GM12878 (cell line): ENCODE data around the gene SF3A1. TPM values are rescaled to one million over a fixed set of nuclear protein-coding genes. Genes with fewer than 3 reads are reported as not detected.

Experiments used
- BACH1 ChIP-seq: fragments of 450-650 bp; IDR thresholded peaks from 2 replicates; pipeline ENCODE4 v1.6.1; 2017; ENCODE audit warnings: mild to moderate bottlenecking, borderline replicate concordance
- BMI1 ChIP-seq: fragments of 450-650 bp; IDR thresholded peaks from 2 replicates; pipeline ENCODE4 v1.6.1; 2016; ENCODE audit warnings: mild to moderate bottlenecking, moderate library complexity, borderline replicate concordance
- CBX3 ChIP-seq: fragments of 200-600 bp; sonication (generic); IDR thresholded peaks from 2 replicates; pipeline ENCODE4 v1.6.1; 2016; ENCODE audit warnings: low read depth, borderline replicate concordance
- CEBPZ ChIP-seq: fragments of 150-350 bp; IDR thresholded peaks from 2 replicates; pipeline ENCODE4 v1.6.1; 2016; ENCODE audit warnings: low read depth, low read length
- CHD4 ChIP-seq: fragments of 200-600 bp; sonication (generic); IDR thresholded peaks from 2 replicates; pipeline ENCODE4 v1.6.1; 2016; ENCODE audit warnings: mild to moderate bottlenecking
- DPF2 ChIP-seq: fragments of 450-650 bp; IDR thresholded peaks from 2 replicates; pipeline ENCODE4 v1.6.1; 2017; ENCODE audit warnings: mild to moderate bottlenecking
- HDGF ChIP-seq: fragments of 450-650 bp; IDR thresholded peaks from 2 replicates; pipeline ENCODE4 v1.6.1; 2016; ENCODE audit warnings: antibody characterized with exemption
- IRF4 ChIP-seq: IDR thresholded peaks from 2 replicates; pipeline ENCODE4 v1.6.1; 2011; ENCODE audit warnings: low read depth, low read length
- MTA3 ChIP-seq: IDR thresholded peaks from 2 replicates; pipeline ENCODE4 v1.6.1; 2012; ENCODE audit warnings: low read length, inconsistent platforms, borderline replicate concordance
- NFXL1 ChIP-seq: fragments of 450-650 bp; IDR thresholded peaks from 2 replicates; pipeline ENCODE4 v1.6.1; 2017; ENCODE audit warnings: antibody characterized with exemption, mild to moderate bottlenecking, borderline replicate concordance
- PAX8 ChIP-seq: fragments of 450-650 bp; IDR thresholded peaks from 2 replicates; pipeline ENCODE4 v1.6.1; 2017; ENCODE audit warnings: mild to moderate bottlenecking, moderate library complexity
- POU2F2 ChIP-seq: IDR thresholded peaks from 3 replicates; pipeline ENCODE4 v1.6.1; 2011; ENCODE audit warnings: low read depth, mild to moderate bottlenecking, low read length, borderline replicate concordance
- SIX5 ChIP-seq: IDR thresholded peaks from 2 replicates; pipeline ENCODE4 v1.6.1; 2011; ENCODE audit warnings: mild to moderate bottlenecking, low read depth, low read length, moderate library complexity; ENCODE audit not compliant: severe bottlenecking
- STAT1 ChIP-seq: fragments of 450-650 bp; conservative IDR thresholded peaks from 2 replicates; pipeline ENCODE4 v1.6.1; 2014; ENCODE audit warnings: antibody characterized with exemption, mild to moderate bottlenecking
- TBL1XR1 ChIP-seq: IDR thresholded peaks from 2 replicates; pipeline ENCODE4 v1.6.1; 2012; ENCODE audit warnings: low read depth, low read length, improper control_type of control experiment
- TCF3 ChIP-seq: IDR thresholded peaks from 2 replicates; pipeline ENCODE4 v1.6.1; 2012; ENCODE audit warnings: low read depth, mild to moderate bottlenecking, low read length, borderline replicate concordance; ENCODE audit not compliant: insufficient read depth
- YBX1 ChIP-seq: fragments of 450-650 bp; IDR thresholded peaks from 2 replicates; pipeline ENCODE4 v1.6.1; 2016; ENCODE audit warnings: antibody characterized with exemption
- YY1 ChIP-seq: IDR thresholded peaks from 2 replicates; pipeline ENCODE4 v1.6.1; 2011; ENCODE audit warnings: low read depth, mild to moderate bottlenecking, low read length
- ZNF274 ChIP-seq: IDR thresholded peaks from one replicate; pipeline ENCODE4 v1.8.0; 2011; ENCODE audit not compliant: insufficient read length, insufficient read depth
- ZZZ3 ChIP-seq: IDR thresholded peaks from 2 replicates; pipeline ENCODE4 v1.6.1; 2011; ENCODE audit warnings: low read depth; ENCODE audit not compliant: control insufficient read depth, insufficient read length
- polyA plus RNA-seq, 11 experiments: library from polyadenylated mRNA; depleted of rRNA in 4 of 11; unstranded in 6 of 11; stranded (reverse) in 5 of 11; fragments of >200 nt; fragmentation: Nextera tagmentation in 4 of 11; fragmentation: Illumina TruSeq in 1 of 11; extraction: Ambion mirVana in 4 of 11; extraction: Trizol in 1 of 11; gene quantifications; 1 replicate in 1 of 11; 2 replicates in 10 of 11; pipeline versions ENCODE4 v1.2.1 to v1.2.3, GENCODE V29; 2011 to 2016; ENCODE audit warnings: inconsistent platforms in 2 of 11, missing spikeins in 2 of 11, low read depth in 1 of 11
- total RNA-seq, 4 experiments: library from RNA; depleted of rRNA in 3 of 4; stranded (reverse); fragments of >200 nt in 3 of 4; fragmentation: Illumina TruSeq in 1 of 4; extraction: Trizol in 1 of 4; gene quantifications; 2 replicates each; pipeline versions ENCODE4 v1.2.1 to v1.2.3, GENCODE V29; 2013 to 2021
- TF ChIP-seq, protein P1 (sequence below): IDR thresholded peaks from 2 replicates; pipeline ENCODE4 v1.6.1; 2012; ENCODE audit warnings: low read depth, low read length, improper control_type of control experiment
- TF ChIP-seq, protein P2 (sequence below): fragments of 450-650 bp; IDR thresholded peaks from 2 replicates; pipeline ENCODE4 v1.6.1; 2017; ENCODE audit warnings: mild to moderate bottlenecking, moderate library complexity

Gene SF3A1
- total and polyA plus RNA-seq, 10 of the 15 experiments (the other 5 are each of a cell fraction or from before 2014, with no cell fraction given) = 10.4 to 239 (median 46.0) TPM

GRCh38 chr22:30326706-30327362, 29.9 kb downstream of the SF3A1 start, which contains the start of gene TBC1D10A (continued):
- peak; percentile 52; the same call in 1 of the 2 replicates for TF ChIP-seq YY1
- no peak for TF ChIP-seq ZZZ3
- peak; percentile 55; the same call in 1 of the 2 replicates for TF ChIP-seq HDGF
- TF ChIP-seq TCF3 = no peak
- TF ChIP-seq STAT1 = no peak
- TF ChIP-seq CBX3 = no peak
- TF ChIP-seq IRF4 = no peak
- TF ChIP-seq PAX8 = no peak
- no peak for TF ChIP-seq MTA3
- no peak for TF ChIP-seq TBL1XR1
- TF ChIP-seq BACH1 = peak; percentile 29; the same call in 1 of the 2 replicates
- TF ChIP-seq YBX1 = no peak
- TF ChIP-seq CHD4 = no peak
- no peak for TF ChIP-seq DPF2
- TF ChIP-seq NFXL1 = no peak
- TF ChIP-seq SIX5 = no peak
- TF ChIP-seq POU2F2 = no peak
- TF ChIP-seq, protein P1, sequence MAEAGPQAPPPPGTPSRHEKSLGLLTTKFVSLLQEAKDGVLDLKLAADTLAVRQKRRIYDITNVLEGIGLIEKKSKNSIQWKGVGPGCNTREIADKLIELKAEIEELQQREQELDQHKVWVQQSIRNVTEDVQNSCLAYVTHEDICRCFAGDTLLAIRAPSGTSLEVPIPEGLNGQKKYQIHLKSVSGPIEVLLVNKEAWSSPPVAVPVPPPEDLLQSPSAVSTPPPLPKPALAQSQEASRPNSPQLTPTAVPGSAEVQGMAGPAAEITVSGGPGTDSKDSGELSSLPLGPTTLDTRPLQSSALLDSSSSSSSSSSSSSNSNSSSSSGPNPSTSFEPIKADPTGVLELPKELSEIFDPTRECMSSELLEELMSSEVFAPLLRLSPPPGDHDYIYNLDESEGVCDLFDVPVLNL = no peak
- TF ChIP-seq, protein P2, sequence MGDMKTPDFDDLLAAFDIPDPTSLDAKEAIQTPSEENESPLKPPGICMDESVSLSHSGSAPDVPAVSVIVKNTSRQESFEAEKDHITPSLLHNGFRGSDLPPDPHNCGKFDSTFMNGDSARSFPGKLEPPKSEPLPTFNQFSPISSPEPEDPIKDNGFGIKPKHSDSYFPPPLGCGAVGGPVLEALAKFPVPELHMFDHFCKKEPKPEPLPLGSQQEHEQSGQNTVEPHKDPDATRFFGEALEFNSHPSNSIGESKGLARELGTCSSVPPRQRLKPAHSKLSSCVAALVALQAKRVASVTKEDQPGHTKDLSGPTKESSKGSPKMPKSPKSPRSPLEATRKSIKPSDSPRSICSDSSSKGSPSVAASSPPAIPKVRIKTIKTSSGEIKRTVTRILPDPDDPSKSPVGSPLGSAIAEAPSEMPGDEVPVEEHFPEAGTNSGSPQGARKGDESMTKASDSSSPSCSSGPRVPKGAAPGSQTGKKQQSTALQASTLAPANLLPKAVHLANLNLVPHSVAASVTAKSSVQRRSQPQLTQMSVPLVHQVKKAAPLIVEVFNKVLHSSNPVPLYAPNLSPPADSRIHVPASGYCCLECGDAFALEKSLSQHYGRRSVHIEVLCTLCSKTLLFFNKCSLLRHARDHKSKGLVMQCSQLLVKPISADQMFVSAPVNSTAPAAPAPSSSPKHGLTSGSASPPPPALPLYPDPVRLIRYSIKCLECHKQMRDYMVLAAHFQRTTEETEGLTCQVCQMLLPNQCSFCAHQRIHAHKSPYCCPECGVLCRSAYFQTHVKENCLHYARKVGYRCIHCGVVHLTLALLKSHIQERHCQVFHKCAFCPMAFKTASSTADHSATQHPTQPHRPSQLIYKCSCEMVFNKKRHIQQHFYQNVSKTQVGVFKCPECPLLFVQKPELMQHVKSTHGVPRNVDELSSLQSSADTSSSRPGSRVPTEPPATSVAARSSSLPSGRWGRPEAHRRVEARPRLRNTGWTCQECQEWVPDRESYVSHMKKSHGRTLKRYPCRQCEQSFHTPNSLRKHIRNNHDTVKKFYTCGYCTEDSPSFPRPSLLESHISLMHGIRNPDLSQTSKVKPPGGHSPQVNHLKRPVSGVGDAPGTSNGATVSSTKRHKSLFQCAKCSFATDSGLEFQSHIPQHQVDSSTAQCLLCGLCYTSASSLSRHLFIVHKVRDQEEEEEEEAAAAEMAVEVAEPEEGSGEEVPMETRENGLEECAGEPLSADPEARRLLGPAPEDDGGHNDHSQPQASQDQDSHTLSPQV = no peak
- TF ChIP-seq BMI1 = no peak
- TF ChIP-seq ZNF274 = no peak
- no peak for TF ChIP-seq CEBPZ
